GM12891 (cell line): ENCODE results near the gene ICOS.

ENCODE experiments used
- PAX5 ChIP-seq: IDR thresholded peaks from 2 replicates; pipeline ENCODE4 v1.6.1; 2011; ENCODE audit warnings: low read length, moderate library complexity, mild to moderate bottlenecking; ENCODE audit not compliant: insufficient read depth, severe bottlenecking
- POLR2A ChIP-seq: IDR thresholded peaks from 2 replicates; pipeline ENCODE4 v1.6.1; 2011; ENCODE audit warnings: low read depth, low read length, control low read depth
- POLR2AphosphoS5 ChIP-seq: IDR thresholded peaks from 2 replicates; pipeline ENCODE4 v1.6.1; 2011; ENCODE audit warnings: low read depth, low read length, control low read depth
- POU2F2 ChIP-seq: IDR thresholded peaks from 2 replicates; pipeline ENCODE4 v1.6.1; 2011; ENCODE audit warnings: low read depth, mild to moderate bottlenecking, control low read depth, low read length, moderate library complexity
- SPI1 ChIP-seq: IDR thresholded peaks from 2 replicates; pipeline ENCODE4 v1.6.1; 2011; ENCODE audit warnings: low read depth, low read length, control low read depth
- TAF1 ChIP-seq: IDR thresholded peaks from 2 replicates; pipeline ENCODE4 v1.6.1; 2011; ENCODE audit warnings: low read depth, low read length, control low read depth

DNA sequence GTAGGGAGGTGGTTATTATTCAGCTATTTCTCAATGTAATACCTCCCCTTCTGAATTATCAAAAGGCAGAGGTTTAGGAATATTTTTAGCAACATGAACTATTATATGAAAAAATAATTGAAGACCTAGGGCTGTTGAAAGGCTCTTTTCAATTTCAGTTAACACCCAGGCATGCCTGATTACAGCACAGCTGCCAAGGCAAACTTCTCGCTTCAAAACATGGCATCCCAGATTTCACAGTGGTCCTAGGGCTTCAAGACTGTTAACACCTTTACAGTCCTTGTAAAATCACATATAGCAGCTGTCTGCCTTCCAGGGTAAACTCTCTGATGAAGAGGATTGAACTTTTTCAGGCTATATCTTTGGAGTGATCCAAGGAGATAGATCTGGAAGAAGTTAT lies 45.8 kb upstream of the ICOS start:
- TF ChIP-seq POLR2AphosphoS5 (no peak), POLR2A (no peak), SPI1 (no peak), TAF1 (no peak), POU2F2 (no peak), PAX5 (no peak)
